Subcutaneous abdominal adipose tissue (tissue), 5 donors: ENCODE results near the gene GOLPH3.
A peak's percentile ranks its signal among the peaks of the same experiment; 100 is the strongest.

Experiments
- H3K27ac ChIP-seq: one replicate; pipeline ENCODE4 v1.7.0; 2013; ENCODE audit warnings: low read depth, mild to moderate bottlenecking, inconsistent platforms, low read length, moderate library complexity
- H3K27me3 ChIP-seq, 5 donors: one replicate each; pipeline ENCODE4 v1.7.0; 2013; ENCODE audit warnings: low read length in 5 of 5, inconsistent platforms in 1 of 5; ENCODE audit not compliant: control insufficient read depth in 5 of 5, insufficient read depth in 4 of 5
- H3K36me3 ChIP-seq, 5 donors: one replicate each; pipeline ENCODE4 v1.7.0; 2013; ENCODE audit warnings: low read length in 5 of 5; ENCODE audit not compliant: control insufficient read depth in 5 of 5, insufficient read depth in 5 of 5
- H3K4me1 ChIP-seq, 5 donors: one replicate each; pipeline ENCODE4 v1.7.0; 2013; ENCODE audit warnings: low read length in 5 of 5, mild to moderate bottlenecking in 3 of 5, moderate library complexity in 1 of 5; ENCODE audit not compliant: control insufficient read depth in 5 of 5, insufficient read depth in 5 of 5
- H3K4me3 ChIP-seq, 5 donors: one replicate each; pipeline ENCODE4 v1.7.0; 2013; ENCODE audit warnings: low read length in 5 of 5, low read depth in 1 of 5
- H3K9ac ChIP-seq, 5 donors: one replicate each; pipeline ENCODE4 v1.7.0; 2013; ENCODE audit warnings: low read length in 5 of 5, mild to moderate bottlenecking in 4 of 5, moderate library complexity in 3 of 5
- H3K9me3 ChIP-seq, 5 donors: one replicate each; pipeline ENCODE4 v1.7.0; 2013; ENCODE audit warnings: low read length in 5 of 5; ENCODE audit not compliant: control insufficient read depth in 5 of 5
- donor health status: healthy.
- donor health status: healthy.
- donor health status: healthy.
- donor health status: healthy.
- donor health status: healthy.

Gene GOLPH3

GRCh38 chr5:32103521-32103920 is 70.6 kb downstream of the GOLPH3 start:
- no peaks in the 10 kb centered on the region for H3K9me3 ChIP-seq
- H3K27me3 ChIP-seq, result no peaks in the 10 kb centered on the region
- no peak overlapping the region for H3K27ac ChIP-seq
- H3K9ac ChIP-seq, result no peak overlapping the region
- peaks cover 26 to 89% (median 72%) of the 10 kb centered on the region in 5 donors for H3K36me3 ChIP-seq
- H3K4me3 ChIP-seq, result no peak overlapping the region
- peaks cover 0 to 22% (median 0%) of the 10 kb centered on the region in 5 donors for H3K4me1 ChIP-seq

GRCh38 chr5:32102254-32102986 is 71.7 kb downstream of the GOLPH3 start:
- Histone ChIP-seq H3K9me3 (no peaks in the 10 kb centered on the region), H3K4me3 (no peak overlapping the region), H3K4me1 (peaks cover 0 to 29% (median 0%) of the 10 kb centered on the region in 5 donors), H3K36me3 (peaks cover 19 to 91% (median 71%) of the 10 kb centered on the region in 5 donors), H3K27ac (no peak overlapping the region), H3K9ac (no peak overlapping the region), H3K27me3 (no peaks in the 10 kb centered on the region)

GRCh38 chr5:32100691-32101302 is 73.3 kb downstream of the GOLPH3 start:
- Histone ChIP-seq H3K27me3 (no peaks in the 10 kb centered on the region), H3K9ac (no peak overlapping the region), H3K36me3 (peaks cover 19 to 90% (median 62%) of the 10 kb centered on the region in 5 donors)

GRCh38 chr5:32100230-32100629 is 73.9 kb downstream of the GOLPH3 start:
- H3K9ac ChIP-seq, result no peak overlapping the region
- peaks cover 0 to 31% (median 0%) of the 10 kb centered on the region in 5 donors for H3K4me1 ChIP-seq
- H3K27ac ChIP-seq, result no peak overlapping the region
- no peak overlapping the region for H3K4me3 ChIP-seq
- no peaks in the 10 kb centered on the region for H3K27me3 ChIP-seq
- H3K36me3 ChIP-seq, result peaks cover 15 to 85% (median 61%) of the 10 kb centered on the region in 5 donors
- no peaks in the 10 kb centered on the region for H3K9me3 ChIP-seq

More at GRCh38 chr5:32100691-32101302, 73.3 kb downstream of the GOLPH3 start:
- H3K4me3 ChIP-seq, result no peak overlapping the region
- no peak overlapping the region for H3K27ac ChIP-seq
- peaks cover 0 to 29% (median 0%) of the 10 kb centered on the region in 5 donors for H3K4me1 ChIP-seq
- no peaks in the 10 kb centered on the region for H3K9me3 ChIP-seq

GRCh38 chr5:32099486-32100035 is 74.6 kb downstream of the GOLPH3 start:
- Histone ChIP-seq H3K9me3 (no peaks in the 10 kb centered on the region), H3K27ac (peak overlapping the region; percentile 26), H3K4me1 (peaks cover 0 to 33% (median 0%) of the 10 kb centered on the region in 5 donors), H3K36me3 (peaks cover 15 to 85% (median 68%) of the 10 kb centered on the region in 5 donors), H3K27me3 (no peaks in the 10 kb centered on the region), H3K9ac (peak overlapping the region in 1 of 5 donors; percentile 37), H3K4me3 (no peak overlapping the region)

GRCh38 chr5:32098890-32099310 is 75.2 kb downstream of the GOLPH3 start:
- H3K9me3 ChIP-seq, result no peaks in the 10 kb centered on the region
- peak overlapping the region in 1 of 5 donors; percentile 37 for H3K9ac ChIP-seq
- H3K36me3 ChIP-seq, result peaks cover 15 to 82% (median 66%) of the 10 kb centered on the region in 5 donors
- H3K4me1 ChIP-seq, result peaks cover 0 to 33% (median 0%) of the 10 kb centered on the region in 5 donors
- H3K27me3 ChIP-seq, result no peaks in the 10 kb centered on the region
- H3K27ac ChIP-seq, result peak overlapping the region; percentile 26
- H3K4me3 ChIP-seq, result no peak overlapping the region

- H3K27me3 ChIP-seq, result no peaks in the 10 kb centered on the region
- H3K4me1 ChIP-seq, result peaks cover 0 to 33% (median 0%) of the 10 kb centered on the region in 5 donors
- no peak overlapping the region for H3K4me3 ChIP-seq
- H3K9me3 ChIP-seq, result no peaks in the 10 kb centered on the region
- no peak overlapping the region for H3K9ac ChIP-seq
- H3K36me3 ChIP-seq, result peaks cover 15 to 80% (median 60%) of the 10 kb centered on the region in 5 donors
- H3K27ac ChIP-seq, result peak overlapping the region; percentile 26
Measured at GRCh38 chr5:32098291-32098690, 75.8 kb downstream of the GOLPH3 start.

GRCh38 chr5:32096891-32097595 is 77.1 kb downstream of the GOLPH3 start:
- H3K36me3 ChIP-seq, result peaks cover 15 to 71% (median 53%) of the 10 kb centered on the region in 5 donors
- H3K9ac ChIP-seq, result no peak overlapping the region

GRCh38 chr5:32095261-32095671 is 78.9 kb downstream of the GOLPH3 start:
- Histone ChIP-seq H3K36me3 (peaks cover 9 to 68% (median 48%) of the 10 kb centered on the region in 5 donors), H3K27me3 (no peaks in the 10 kb centered on the region), H3K9me3 (no peaks in the 10 kb centered on the region), H3K27ac (no peak overlapping the region), H3K9ac (no peak overlapping the region), H3K4me3 (no peak overlapping the region), H3K4me1 (peaks cover 0 to 32% (median 0%) of the 10 kb centered on the region in 5 donors)

More at GRCh38 chr5:32096891-32097595, 77.1 kb downstream of the GOLPH3 start:
- peak overlapping the region; percentile 0 for H3K27ac ChIP-seq
- no peak overlapping the region for H3K4me3 ChIP-seq
- H3K9me3 ChIP-seq, result no peaks in the 10 kb centered on the region
- H3K4me1 ChIP-seq, result peaks cover 0 to 36% (median 0%) of the 10 kb centered on the region in 5 donors
- H3K27me3 ChIP-seq, result no peaks in the 10 kb centered on the region
